IMR-90 (cell line): ENCODE results near the gene CRIP1. TPM values are rescaled to one million over a fixed set of nuclear protein-coding genes. Genes with fewer than 3 reads are reported as not detected.

Experiments used
- ATAC-seq: fragments of 200-7000 bp; cut with Tn5 transposase; 2 replicates; pipeline ENCODE4 v1.9.1; 2020; ENCODE audit warnings: low read depth, mild to moderate bottlenecking, moderate library complexity
- BruUV-seq: library from RNA; stranded (reverse); fragments of 400-500 nt; replicated peaks from 2 replicates; lab custom pipeline; 2021; lab: Mats Ljungman, UMichigan
- CTCF ChIA-PET: fragments of 300-600 bp; formaldehyde crosslinking; extraction: SDS; loops from one replicate; lab custom pipeline; 2021; ENCODE audit warnings: antibody characterized with exemption; lab: Yijun Ruan, JAX
- POLR2A ChIA-PET: fragments of 300-600 bp; sonication (Branson Sonifier 250); formaldehyde crosslinking; loops from one replicate; lab custom pipeline; 2022; ENCODE audit warnings: antibody characterized with exemption; ENCODE audit not compliant: unreplicated experiment; lab: Charles Lee
- DNase-seq: peaks from one replicate; pipeline ENCODE4 v3.0.0; 2013
- H2AFZ ChIP-seq: replicated peaks from 2 replicates; pipeline ENCODE3; 2013; ENCODE audit warnings: low read length, mild to moderate bottlenecking; ENCODE audit not compliant: poor library complexity
- H2AK5ac ChIP-seq: 2 replicates; pipeline ENCODE4 v1.6.1; 2013; ENCODE audit warnings: low read depth, low read length, inconsistent platforms
- H2AK9ac ChIP-seq: replicated peaks from 2 replicates; pipeline ENCODE3; 2013; ENCODE audit warnings: mild to moderate bottlenecking, low read depth, low read length, moderate library complexity; ENCODE audit not compliant: poor library complexity
- H2BK120ac ChIP-seq: 2 replicates; pipeline ENCODE4 v1.6.1; 2013; ENCODE audit warnings: low read depth, low read length, inconsistent platforms
- H2BK15ac ChIP-seq: 3 replicates; pipeline ENCODE4 v1.6.1; 2013; ENCODE audit warnings: low read depth, low read length, inconsistent platforms
- H2BK20ac ChIP-seq: 2 replicates; pipeline ENCODE4 v1.6.1; 2013; ENCODE audit warnings: low read depth, mild to moderate bottlenecking, inconsistent platforms, low read length, moderate library complexity
- H2BK5ac ChIP-seq: 2 replicates; pipeline ENCODE4 v1.6.1; 2013; ENCODE audit warnings: mild to moderate bottlenecking, low read depth, low read length, inconsistent platforms; ENCODE audit not compliant: poor library complexity, severe bottlenecking
- H3K14ac ChIP-seq: replicated peaks from 2 replicates; pipeline ENCODE4 v1.6.1; 2013; ENCODE audit warnings: low read depth, low read length, inconsistent platforms
- H3K18ac ChIP-seq: 2 replicates; pipeline ENCODE4 v1.6.1; 2013; ENCODE audit warnings: low read depth, low read length, control low read depth
- H3K23ac ChIP-seq: 2 replicates; pipeline ENCODE4 v1.6.1; 2013; ENCODE audit warnings: low read depth, low read length, inconsistent platforms
- H3K27ac ChIP-seq: 2 replicates; pipeline ENCODE4 v1.5.1; 2013; ENCODE audit warnings: mild to moderate bottlenecking, control low read depth, low read length; ENCODE audit not compliant: insufficient read depth
- H3K27me3 ChIP-seq: 2 replicates; pipeline ENCODE4 v1.6.1; 2013; ENCODE audit warnings: low read length; ENCODE audit not compliant: control insufficient read depth, insufficient read depth
- H3K36me3 ChIP-seq: 2 replicates; pipeline ENCODE4 v1.6.1; 2013; ENCODE audit warnings: low read length, mixed read lengths; ENCODE audit not compliant: control insufficient read depth, insufficient read depth
- H3K4ac ChIP-seq: 2 replicates; pipeline ENCODE4 v1.6.1; 2013; ENCODE audit warnings: low read depth, low read length, inconsistent platforms
- H3K4me1 ChIP-seq: 2 replicates; pipeline ENCODE4 v1.6.1; 2013; ENCODE audit warnings: low read length, mixed read lengths; ENCODE audit not compliant: control insufficient read depth, insufficient read depth
- H3K4me2 ChIP-seq: 2 replicates; pipeline ENCODE4 v1.6.1; 2013; ENCODE audit warnings: low read depth, mild to moderate bottlenecking, control low read depth, low read length, moderate library complexity
- H3K4me3 ChIP-seq: 2 replicates; pipeline ENCODE4 v1.5.1; 2013; ENCODE audit warnings: low read depth, mild to moderate bottlenecking, control low read depth, low read length, moderate library complexity; ENCODE audit not compliant: insufficient read depth
- H3K56ac ChIP-seq: 2 replicates; pipeline ENCODE4 v1.6.1; 2013; ENCODE audit warnings: low read length, inconsistent platforms; ENCODE audit not compliant: insufficient read depth; ENCODE audit errors: extremely low read depth
- H3K79me1 ChIP-seq, 2 experiments: 2 replicates each; pipeline ENCODE4 v1.6.1; 2013; ENCODE audit warnings: low read length in 2 of 2, inconsistent platforms in 1 of 2, low read depth in 1 of 2
- H3K9ac ChIP-seq: 2 replicates; pipeline ENCODE4 v1.6.1; 2013; ENCODE audit warnings: low read depth, low read length, control low read depth
- H3K9me1 ChIP-seq: 2 replicates; pipeline ENCODE4 v1.6.1; 2013; ENCODE audit warnings: low read length, inconsistent platforms; ENCODE audit not compliant: insufficient read depth
- H3K9me3 ChIP-seq: 2 replicates; pipeline ENCODE4 v1.6.1; 2013; ENCODE audit warnings: low read length; ENCODE audit not compliant: control insufficient read depth, insufficient read depth
- H4K20me1 ChIP-seq: 2 replicates; pipeline ENCODE4 v1.6.1; 2013; ENCODE audit warnings: low read length, inconsistent platforms; ENCODE audit not compliant: insufficient read depth
- H4K5ac ChIP-seq: 2 replicates; pipeline ENCODE4 v1.6.1; 2013; ENCODE audit warnings: mild to moderate bottlenecking, low read depth, low read length, control low read depth
- H4K8ac ChIP-seq, 2 experiments: 2 replicates each; pipeline ENCODE4 v1.6.1; 2013; ENCODE audit warnings: low read depth in 2 of 2, low read length in 2 of 2, control low read depth in 1 of 2, inconsistent platforms in 1 of 2
- H4K91ac ChIP-seq: 2 replicates; pipeline ENCODE4 v1.6.1; 2013; ENCODE audit warnings: low read depth, low read length, inconsistent platforms; ENCODE audit not compliant: insufficient read depth
- CTCF ChIP-seq: conservative IDR thresholded peaks from 2 replicates; pipeline ENCODE4 v1.5.1; 2012; ENCODE audit warnings: mild to moderate bottlenecking, low read depth, low read length, improper control_type of control experiment
- ELK1 ChIP-seq: fragments of 150-350 bp; IDR thresholded peaks from 2 replicates; pipeline ENCODE4 v1.6.1; 2016; ENCODE audit warnings: low read depth, mild to moderate bottlenecking, low read length, moderate library complexity, borderline replicate concordance
- MAFK ChIP-seq: IDR thresholded peaks from 2 replicates; pipeline ENCODE4 v1.6.1; 2012; ENCODE audit warnings: low read depth, low read length, improper control_type of control experiment
- NFE2L2 ChIP-seq: fragments of 150-350 bp; IDR thresholded peaks from 2 replicates; pipeline ENCODE4 v1.6.1; 2016; ENCODE audit warnings: low read depth, mild to moderate bottlenecking, low read length
- POLR2A ChIP-seq: IDR thresholded peaks from 2 replicates; pipeline ENCODE4 v1.6.1; 2012; ENCODE audit warnings: mild to moderate bottlenecking, low read depth, low read length
- RAD21 ChIP-seq: IDR thresholded peaks from 2 replicates; pipeline ENCODE4 v1.6.1; 2012; ENCODE audit warnings: low read length, improper control_type of control experiment
- RCOR1 ChIP-seq: IDR thresholded peaks from 2 replicates; pipeline ENCODE4 v1.6.1; 2012; ENCODE audit warnings: mild to moderate bottlenecking, low read length, improper control_type of control experiment; ENCODE audit not compliant: insufficient replicate concordance
- USF2 ChIP-seq: fragments of 150-350 bp; IDR thresholded peaks from 2 replicates; pipeline ENCODE4 v1.6.1; 2017; ENCODE audit warnings: mild to moderate bottlenecking, antibody characterized with exemption, low read length, low read depth
- WGBS, 2 experiments: methylation state at CpG; one replicate each; pipeline versions ENCODE4 v1.1.5 to v1.1.7; 2013; ENCODE audit warnings: missing lambda C conversion rate in 2 of 2; ENCODE audit not compliant: insufficient read length in 1 of 2; ENCODE audit errors: extremely low coverage in 2 of 2; 5-methylcytosine and 5-hydroxymethylcytosine counted together
- dilution Hi-C: fragments of 300-500 bp; cut with HindIII; formaldehyde crosslinking; loops from one replicate; pipeline ENCODE4 v1.14.3; 2018; ENCODE audit warnings: low sequenced_read_pairs; ENCODE audit not compliant: unreplicated experiment
- in situ Hi-C: fragments of 300-500 bp; cut with MboI; formaldehyde crosslinking; loops from 3 replicates; pipeline ENCODE4 v1.14.3; 2019; ENCODE audit warnings: low sequenced_read_pairs, inconsistent platforms, mixed read lengths
- intact Hi-C: fragments of 100-400 bp; cut with micrococcal nuclease; formaldehyde crosslinking; loops from 2 replicates; pipeline ENCODE4 v1.10.0; 2022
- polyA plus RNA-seq, 3 experiments: library from polyadenylated mRNA; depleted of rRNA; stranded (reverse); fragments of >200 nt; gene quantifications; 2 replicates each; pipeline ENCODE4 v1.2.3, GENCODE V29; 2012; ENCODE audit warnings: low replicate concordance in 1 of 3
- total RNA-seq: library from RNA; depleted of rRNA; stranded (reverse); fragments of >200 nt; gene quantifications from 2 replicates; pipeline ENCODE4 v1.2.3, GENCODE V29; 2012

Gene CRIP1
- total and polyA plus RNA-seq, 2 of the 4 experiments (the other 2 are of a cell fraction) = 0.21 TPM; not detected in 1

DNA sequence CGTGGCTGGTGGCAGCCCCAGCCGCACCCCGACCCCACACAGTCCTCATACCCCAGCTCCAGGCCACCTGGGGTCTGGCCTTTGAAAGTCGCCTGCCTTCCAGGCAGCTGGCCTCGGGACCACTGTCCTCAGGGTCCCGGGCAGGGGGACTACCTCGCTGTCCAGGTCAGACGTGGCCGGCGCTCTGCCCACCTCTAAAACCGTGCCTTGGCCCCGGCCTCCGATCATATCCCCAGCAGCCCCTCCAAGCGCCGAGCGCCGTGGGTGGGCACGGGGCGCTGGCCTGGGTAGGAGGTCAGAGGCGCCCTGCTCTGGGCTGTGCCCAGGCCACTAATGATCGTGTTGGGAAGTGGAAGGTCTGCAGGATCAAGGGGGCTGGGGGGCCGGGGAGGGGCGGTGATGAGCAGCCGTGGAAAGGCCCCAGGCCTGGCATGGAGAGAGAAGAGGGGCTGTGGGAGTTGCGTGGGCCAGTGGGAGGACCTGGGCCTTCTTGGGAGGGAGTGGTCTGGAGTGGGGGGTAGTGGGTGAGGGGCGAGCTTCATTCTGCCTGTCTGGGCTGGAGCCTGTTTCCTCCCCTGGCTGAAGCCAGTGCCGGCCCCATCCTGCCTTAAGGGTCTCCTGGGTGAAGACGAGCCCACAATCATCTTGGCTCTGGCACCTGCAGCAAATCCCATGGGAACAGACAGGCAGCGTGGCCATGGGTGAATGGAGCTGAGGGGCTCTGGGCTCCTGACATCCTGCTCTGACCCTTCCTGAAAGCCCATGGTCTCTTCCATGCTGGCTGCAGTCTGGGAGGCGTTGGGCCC, 44.6 kb downstream of the CRIP1 start (continued):
- TF ChIP-seq POLR2A (no peak), USF2 (no peak)

DNA sequence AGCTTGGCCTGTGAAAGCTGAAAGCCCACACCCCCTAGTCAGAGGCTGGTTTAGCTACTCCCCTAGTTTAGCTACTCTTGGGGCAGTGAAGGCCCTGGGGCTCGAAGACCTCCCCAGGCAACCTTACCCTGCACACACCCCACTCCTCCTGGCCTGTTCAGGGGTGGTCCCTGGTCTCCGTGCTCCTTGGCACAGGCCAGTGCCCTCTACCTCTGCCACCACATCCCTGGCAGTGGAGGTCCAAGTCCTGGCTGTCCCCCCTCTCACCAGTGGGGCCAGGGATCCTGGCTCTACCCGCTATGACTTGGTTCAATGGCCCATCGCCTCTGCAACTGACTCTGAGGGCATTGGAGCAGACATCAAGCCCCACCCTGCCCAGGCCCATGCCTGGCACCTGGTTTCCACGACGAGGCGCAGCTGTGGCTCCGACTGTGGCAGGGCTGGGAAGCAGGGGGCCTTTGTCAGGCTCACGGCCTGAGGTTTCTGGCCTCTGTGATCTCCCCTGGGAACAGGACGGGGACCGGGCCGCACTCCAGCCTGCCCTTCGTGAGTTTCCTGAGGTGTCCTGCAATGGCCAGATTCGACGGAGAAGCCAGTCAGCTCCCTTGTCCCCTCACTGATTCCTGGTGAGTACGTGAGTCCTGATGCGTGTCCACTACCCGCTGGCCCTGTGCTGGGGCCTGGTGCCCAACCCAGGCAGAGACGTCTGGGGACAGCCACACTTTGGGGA, 45.4 kb downstream of the CRIP1 start:
- no peak overlapping the region for H3K23ac ChIP-seq
- TF ChIP-seq RCOR1 = no peak
- no peak for TF ChIP-seq RAD21
- no peak for TF ChIP-seq CTCF
- TF ChIP-seq NFE2L2 = no peak
- no peak for TF ChIP-seq ELK1
- TF ChIP-seq USF2 = no peak
- no peak for TF ChIP-seq MAFK
- H3K9me1 ChIP-seq = no peaks in the 10 kb centered on the region
- no peak overlapping the region for H3K14ac ChIP-seq
- no peak overlapping the region for H3K4ac ChIP-seq
- POLR2A ChIA-PET = no interaction called here
- H2AK9ac ChIP-seq = peak overlapping the region; percentile 28
- H2BK15ac ChIP-seq = no peak overlapping the region
- no peak overlapping the region for H4K5ac ChIP-seq
- no peak overlapping the region for H2BK20ac ChIP-seq
- intact Hi-C loops = no loop called here
- CTCF ChIA-PET = interaction anchor here (0.6 to 1.4 kb wide), 2 partner anchors 16 to 52 kb away, joined by 3 to 4 read pairs; no protein-coding TSS in a partner anchor
- no TSS peak for BruUV-seq
- no peak overlapping the region for H3K9ac ChIP-seq
- H4K20me1 ChIP-seq = no peaks in the 10 kb centered on the region
- peaks cover 9% of the 10 kb centered on the region; the same call in 1 of the 2 replicates for H3K4me1 ChIP-seq
- peaks cover 18% of the 10 kb centered on the region for H3K27me3 ChIP-seq
- no peaks in the 10 kb centered on the region for H3K36me3 ChIP-seq
- no peak overlapping the region for H4K91ac ChIP-seq
- H3K9me3 ChIP-seq = no peaks in the 10 kb centered on the region
- no peak overlapping the region for H2BK120ac ChIP-seq
- no peak for DNase-seq
- in situ Hi-C loops = no loop called here
- dilution Hi-C loops = no loop called here
- WGBS, 2 experiments = 89% methylated on average over 13 of the region's 19 CpGs; no CpG with 5 or more reads in 1 of the 2 experiments
- H3K4me3 ChIP-seq = no peak overlapping the region
- no peaks in the 10 kb centered on the region for H3K79me1 ChIP-seq
- no peak overlapping the region for H4K8ac ChIP-seq
- no peak overlapping the region for H3K56ac ChIP-seq
- ATAC-seq = no peak
- no peak overlapping the region for H2AK5ac ChIP-seq
- H3K4me2 ChIP-seq = no peak overlapping the region
- no peak overlapping the region for H2AFZ ChIP-seq
- no peak overlapping the region for H3K18ac ChIP-seq
- no peak overlapping the region for H3K27ac ChIP-seq
- no peak overlapping the region for H2BK5ac ChIP-seq
